ENCODE measurements around the gene RSRC2. TPM values are rescaled to one million over a fixed set of nuclear protein-coding genes. Genes with fewer than 3 reads are reported as not detected.

The RSRC2 gene
- total and polyA plus RNA-seq, 8 donors = 49.6 to 283 (median 210) TPM

DNA sequence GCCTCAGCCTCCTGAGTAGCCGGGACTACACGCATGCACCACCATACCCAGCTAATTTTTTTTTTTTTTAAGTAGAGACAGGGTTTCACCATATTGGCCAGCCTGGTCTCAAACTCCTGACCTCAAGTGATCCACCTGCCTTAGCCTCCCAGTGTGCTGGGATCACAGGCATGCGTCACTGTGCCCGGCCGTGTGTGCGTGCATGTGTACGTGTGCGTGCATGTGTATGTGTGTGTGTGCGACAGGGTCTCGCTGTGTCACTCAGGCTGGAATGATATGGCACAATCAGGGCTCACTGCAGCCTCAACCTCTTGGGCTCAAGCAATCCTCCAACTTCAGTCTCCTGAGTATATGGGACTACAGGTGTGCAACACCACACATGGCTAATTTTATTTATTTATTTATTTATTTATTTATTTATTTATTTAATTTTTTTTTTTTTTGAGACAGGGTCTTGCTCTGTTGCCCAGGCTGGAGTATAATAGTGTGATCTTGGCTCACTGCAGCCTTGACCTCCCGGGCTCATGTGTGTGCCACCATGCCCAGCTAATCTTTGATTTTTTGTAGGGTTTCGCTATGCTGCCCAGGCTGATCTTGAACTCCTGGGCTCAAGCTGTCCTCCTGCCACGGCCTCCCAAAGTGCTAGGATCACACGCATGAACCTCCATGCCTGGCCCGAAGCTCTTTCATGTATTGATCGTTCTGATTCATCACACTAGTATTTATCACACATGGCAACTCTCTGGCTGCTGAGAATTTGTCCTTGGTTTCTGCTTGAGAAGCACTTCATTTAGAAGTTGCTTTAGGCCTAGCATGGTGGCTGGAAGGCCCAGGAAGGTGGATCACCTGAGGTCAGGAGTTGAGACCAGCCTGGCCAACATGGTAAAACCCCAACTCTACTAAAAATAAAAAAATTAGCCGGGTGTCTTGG is 68.4 kb downstream of the RSRC2 start:
- TF ChIP-seq CTCF (IDR thresholded peaks at IDR 0.05) = no peak
- DNase-seq (no peak), ATAC-seq (no peak)
- no peak overlapping the region for H3K4me3 ChIP-seq
- H3K27ac ChIP-seq = no peak overlapping the region
- intact Hi-C loops (cut with DNase I) = no loop called here
- peaks cover 0 to 5% of the 10 kb centered on the region in 2 donors for H3K4me1 ChIP-seq
- H3K9me3 ChIP-seq = no peaks in the 10 kb centered on the region
- no peaks in the 10 kb centered on the region for H3K27me3 ChIP-seq
- H3K36me3 ChIP-seq = no peaks in the 10 kb centered on the region

DNA sequence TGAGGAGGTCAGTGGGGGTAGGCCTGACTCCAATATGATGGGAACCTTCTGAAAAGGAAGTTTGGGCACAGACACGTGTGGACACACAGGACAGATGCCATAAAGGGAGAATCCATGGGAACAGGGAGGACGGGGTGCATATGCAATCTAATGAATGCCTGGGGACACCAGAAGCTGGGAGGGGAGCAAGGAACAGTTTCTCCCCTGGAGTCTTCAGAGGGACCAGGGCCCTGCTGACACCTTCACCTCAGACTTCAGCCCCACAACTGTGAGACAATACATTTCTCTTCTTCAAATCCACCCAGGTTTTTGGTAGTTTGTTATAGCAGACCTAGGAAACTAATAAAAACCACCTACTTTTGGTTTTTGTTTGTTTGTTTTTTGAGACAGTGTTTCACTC is 69.1 kb downstream of the RSRC2 start:
- H3K4me3 ChIP-seq = no peak overlapping the region
- H3K27me3 ChIP-seq = no peaks in the 10 kb centered on the region
- no peaks in the 10 kb centered on the region for H3K36me3 ChIP-seq
- H3K9me3 ChIP-seq = no peaks in the 10 kb centered on the region
- peaks cover 0 to 5% of the 10 kb centered on the region in 2 donors for H3K4me1 ChIP-seq
- no peak for TF ChIP-seq CTCF (IDR thresholded peaks at IDR 0.05)
- ATAC-seq (no peak), DNase-seq (no peak)
- no peak overlapping the region for H3K27ac ChIP-seq
- intact Hi-C loops (cut with DNase I) = no loop called here

GRCh38 chr12:122454739-122455138 is 72.0 kb downstream of the RSRC2 start:
- intact Hi-C loops (cut with DNase I) = no loop called here
- no peak overlapping the region for H3K4me3 ChIP-seq
- TF ChIP-seq CTCF (IDR thresholded peaks at IDR 0.05) = no peak
- H3K27ac ChIP-seq = no peak overlapping the region
- H3K27me3 ChIP-seq = no peaks in the 10 kb centered on the region
- no peaks in the 10 kb centered on the region for H3K36me3 ChIP-seq
- no peak for DNase-seq
- no peaks in the 10 kb centered on the region for H3K9me3 ChIP-seq
- no peak for ATAC-seq
- H3K4me1 ChIP-seq = peaks cover 0 to 5% of the 10 kb centered on the region in 2 donors

- no peak overlapping the region for H3K27ac ChIP-seq
- no peak for TF ChIP-seq CTCF (IDR thresholded peaks at IDR 0.05)
- H3K27me3 ChIP-seq = no peaks in the 10 kb centered on the region
- intact Hi-C loops (cut with DNase I) = no loop called here
- H3K9me3 ChIP-seq = no peaks in the 10 kb centered on the region
- no peak for DNase-seq
- peaks cover 0 to 5% of the 10 kb centered on the region in 2 donors for H3K4me1 ChIP-seq
- no peak overlapping the region for H3K4me3 ChIP-seq
- ATAC-seq = no peak
- no peaks in the 10 kb centered on the region for H3K36me3 ChIP-seq
These were observed 72.5 kb downstream of the RSRC2 start for GRCh38 chr12:122454250-122454721.

Other genes with a start within 250 kb of the RSRC2 start
- 100 to 1,000 TPM in 1 of 2 donors, 10 to 100 TPM in 1; 85.1 to 104 TPM for gene CLIP1, start 104.3 kb downstream of the RSRC2 start, total RNA-seq
- gene CLIP1, start 104.3 kb downstream of the RSRC2 start, polyA plus RNA-seq (ENCODE audit: insufficient read length in 6 of 6) = 10 to 100 TPM; 31.2 to 34.2 (median 32.7) TPM
- 10 to 100 TPM; 18.1 to 19.5 TPM for gene ZCCHC8, start 26.0 kb downstream of the RSRC2 start, total RNA-seq
- gene ZCCHC8, start 26.0 kb downstream of the RSRC2 start, polyA plus RNA-seq (ENCODE audit: insufficient read length in 6 of 6) = 10 to 100 TPM; 45.2 to 59.0 (median 50.8) TPM
- gene KNTC1, start 313 bp upstream of the RSRC2 start, total RNA-seq = 10 to 100 TPM; 13.6 to 25.5 TPM
- 10 to 100 TPM; 44.9 to 64.7 (median 57.2) TPM for gene KNTC1, start 313 bp upstream of the RSRC2 start, polyA plus RNA-seq (ENCODE audit: insufficient read length in 6 of 6)
- 1 to 10 TPM; 3.3 to 5.1 TPM for gene HCAR2, start 176.4 kb upstream of the RSRC2 start, total RNA-seq
- gene HCAR2, start 176.4 kb upstream of the RSRC2 start, polyA plus RNA-seq (ENCODE audit: insufficient read length in 6 of 6) = under 1 TPM; 0.10 to 0.33 (median 0.19) TPM
- 1 to 10 TPM; 2.1 to 2.8 TPM for gene HCAR3, start 189.9 kb upstream of the RSRC2 start, total RNA-seq
- gene HCAR3, start 189.9 kb upstream of the RSRC2 start, polyA plus RNA-seq (ENCODE audit: insufficient read length in 6 of 6) = under 1 TPM in 4 of 6 donors, not detected in 2; 0.07 to 0.17 (median 0.15) TPM
- under 1 TPM; 0.47 to 0.55 TPM for gene HCAR1, start 203.9 kb upstream of the RSRC2 start, total RNA-seq
- gene HCAR1, start 203.9 kb upstream of the RSRC2 start, polyA plus RNA-seq (ENCODE audit: insufficient read length in 6 of 6) = under 1 TPM; 0.29 to 0.66 (median 0.57) TPM
- gene DENR, start 225.9 kb upstream of the RSRC2 start, total RNA-seq = 10 to 100 TPM; 35.7 to 36.5 TPM
- gene DENR, start 225.9 kb upstream of the RSRC2 start, polyA plus RNA-seq (ENCODE audit: insufficient read length in 6 of 6) = 100 to 1,000 TPM in 1 of 6 donors, 10 to 100 TPM in 5; 83.4 to 102 (median 93.0) TPM
- gene CCDC62, start 247.6 kb upstream of the RSRC2 start, total RNA-seq = 1 to 10 TPM in 1 of 2 donors, under 1 TPM in 1; 0.38 to 1.2 TPM
- gene CCDC62, start 247.6 kb upstream of the RSRC2 start, polyA plus RNA-seq (ENCODE audit: insufficient read length in 6 of 6) = under 1 TPM; 0.28 to 0.69 (median 0.35) TPM